Fibroblast of lung (primary cell): ENCODE measurements around the gene SLC38A10. TPM values are rescaled to one million over a fixed set of nuclear protein-coding genes. Genes with fewer than 3 reads are reported as not detected.

Source experiments
- DNase-seq, 2 donors: peaks; one replicate each; pipeline versions ENCODE4 v3.0.0 to v3.0.0-alpha.2; 2010; ENCODE audit warnings: low read depth in 2 of 2
- H2AFZ ChIP-seq: 2 replicates; pipeline ENCODE4 v1.5.1; 2012; ENCODE audit warnings: low read length, control low read depth, inconsistent platforms
- H3K27ac ChIP-seq: 2 replicates; pipeline ENCODE4 v1.5.1; 2011; ENCODE audit warnings: low read length, control low read depth; ENCODE audit not compliant: insufficient read depth
- H3K27me3 ChIP-seq: 2 replicates; pipeline ENCODE4 v1.5.1; 2011; ENCODE audit warnings: mild to moderate bottlenecking, low read length; ENCODE audit not compliant: control insufficient read depth, insufficient read depth
- H3K36me3 ChIP-seq: 2 replicates; pipeline ENCODE4 v1.5.1; 2011; ENCODE audit warnings: low read length; ENCODE audit not compliant: control insufficient read depth, insufficient read depth
- H3K4me1 ChIP-seq: 2 replicates; pipeline ENCODE4 v1.5.1; 2011; ENCODE audit warnings: low read length; ENCODE audit not compliant: control insufficient read depth, insufficient read depth; ENCODE audit errors: extremely low read depth
- H3K4me2 ChIP-seq: 2 replicates; pipeline ENCODE4 v1.5.1; 2011; ENCODE audit warnings: low read length, control low read depth; ENCODE audit not compliant: insufficient read depth; ENCODE audit errors: extremely low read depth
- H3K4me3 ChIP-seq, 4 experiments: fragments of 200-600 bp in 1 of 4; sonication (generic) in 1 of 4; replicated peaks in 1 of 4; 2 replicates each; pipeline ENCODE4 v1.5.1; 2011 to 2016; ENCODE audit warnings: low read length in 4 of 4, low read depth in 3 of 4, mild to moderate bottlenecking in 3 of 4, control low read depth in 2 of 4, inconsistent platforms in 1 of 4, mixed read lengths in 1 of 4; ENCODE audit not compliant: insufficient read depth in 1 of 4; ENCODE audit errors: control extremely low read depth in 1 of 4
- H3K79me2 ChIP-seq: 2 replicates; pipeline ENCODE4 v1.5.1; 2012; ENCODE audit warnings: mild to moderate bottlenecking, low read length, inconsistent platforms; ENCODE audit not compliant: control insufficient read depth, insufficient read depth
- H3K9ac ChIP-seq: 2 replicates; pipeline ENCODE4 v1.5.1; 2011; ENCODE audit warnings: mild to moderate bottlenecking, low read length, control low read depth; ENCODE audit not compliant: insufficient read depth
- H3K9me3 ChIP-seq: 2 replicates; pipeline ENCODE4 v1.5.1; 2012; ENCODE audit warnings: low read depth, low read length; ENCODE audit not compliant: control insufficient read depth, insufficient read depth
- H4K20me1 ChIP-seq: 2 replicates; pipeline ENCODE4 v1.5.1; 2011; ENCODE audit warnings: low read length; ENCODE audit not compliant: control insufficient read depth, insufficient read depth; ENCODE audit errors: extremely low read depth
- EZH2 ChIP-seq: IDR thresholded peaks from 2 replicates; pipeline ENCODE4 v1.5.1; 2012; ENCODE audit warnings: low read length, control low read depth, mild to moderate bottlenecking; ENCODE audit errors: missing control alignments
- polyA plus RNA-seq, 2 donors: library from polyadenylated mRNA; depleted of rRNA in 1 of 2; stranded (reverse) in 1 of 2; unstranded in 1 of 2; fragments of >200 nt; gene quantifications; 2 replicates each; pipeline ENCODE4 v1.2.1, GENCODE V29; 2011 to 2012; ENCODE audit warnings: missing spikeins in 1 of 2
- total RNA-seq: library from RNA; depleted of rRNA; stranded (reverse); fragments of >200 nt; gene quantifications from 2 replicates; pipeline ENCODE4 v1.2.1, GENCODE V29; 2014
- TF ChIP-seq, protein P1 (sequence below), 2 donors: IDR thresholded peaks in 1 of 2; conservative IDR thresholded peaks in 1 of 2; 1 replicate in 1 of 2; 2 replicates in 1 of 2; pipeline ENCODE4 v1.5.1; 2011 to 2012; ENCODE audit warnings: low read length in 2 of 2, control low read depth in 1 of 2, inconsistent platforms in 1 of 2, low read depth in 1 of 2, mild to moderate bottlenecking in 1 of 2

Gene SLC38A10
- total and polyA plus RNA-seq, 2 donors (not counting 1 experiment from before 2014, with no cell fraction given) = 23.6 to 53.2 TPM

DNA sequence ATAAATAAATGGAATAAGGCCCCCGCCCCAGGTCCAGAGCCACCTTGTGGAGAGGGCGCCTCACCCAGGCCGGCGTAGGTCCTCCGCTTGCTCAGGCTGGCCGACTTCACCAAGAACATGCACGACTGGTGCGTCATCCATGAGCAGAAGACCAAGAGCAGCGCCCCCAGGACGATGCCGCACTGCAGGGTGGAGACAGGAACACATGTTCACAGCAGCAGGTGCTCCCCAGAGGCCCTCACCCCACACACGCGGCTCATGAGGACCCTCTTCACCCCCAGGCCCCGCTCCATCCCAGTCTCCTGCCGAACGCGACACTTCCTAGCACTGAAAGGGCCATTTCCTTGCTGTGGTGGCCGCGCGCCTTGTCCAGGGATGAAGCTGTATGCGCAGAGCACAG lies 5.5 kb downstream of the SLC38A10 start:
- peaks cover 3% of the 10 kb centered on the region for H3K4me1 ChIP-seq
- no peaks in the 10 kb centered on the region for H3K9me3 ChIP-seq
- TF ChIP-seq EZH2 = no peak
- TF ChIP-seq, protein P1, sequence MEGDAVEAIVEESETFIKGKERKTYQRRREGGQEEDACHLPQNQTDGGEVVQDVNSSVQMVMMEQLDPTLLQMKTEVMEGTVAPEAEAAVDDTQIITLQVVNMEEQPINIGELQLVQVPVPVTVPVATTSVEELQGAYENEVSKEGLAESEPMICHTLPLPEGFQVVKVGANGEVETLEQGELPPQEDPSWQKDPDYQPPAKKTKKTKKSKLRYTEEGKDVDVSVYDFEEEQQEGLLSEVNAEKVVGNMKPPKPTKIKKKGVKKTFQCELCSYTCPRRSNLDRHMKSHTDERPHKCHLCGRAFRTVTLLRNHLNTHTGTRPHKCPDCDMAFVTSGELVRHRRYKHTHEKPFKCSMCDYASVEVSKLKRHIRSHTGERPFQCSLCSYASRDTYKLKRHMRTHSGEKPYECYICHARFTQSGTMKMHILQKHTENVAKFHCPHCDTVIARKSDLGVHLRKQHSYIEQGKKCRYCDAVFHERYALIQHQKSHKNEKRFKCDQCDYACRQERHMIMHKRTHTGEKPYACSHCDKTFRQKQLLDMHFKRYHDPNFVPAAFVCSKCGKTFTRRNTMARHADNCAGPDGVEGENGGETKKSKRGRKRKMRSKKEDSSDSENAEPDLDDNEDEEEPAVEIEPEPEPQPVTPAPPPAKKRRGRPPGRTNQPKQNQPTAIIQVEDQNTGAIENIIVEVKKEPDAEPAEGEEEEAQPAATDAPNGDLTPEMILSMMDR (conservative IDR thresholded peaks at IDR 0.05 in 1 of 2, IDR thresholded peaks at IDR 0.05 in 1 of 2; ENCODE audit: low read depth in 1 of 2, low read length in 2 of 2) = no peak
- no peaks in the 10 kb centered on the region for H3K27me3 ChIP-seq
- H3K79me2 ChIP-seq = peaks cover 39% of the 10 kb centered on the region
- H4K20me1 ChIP-seq = no peaks in the 10 kb centered on the region
- peaks cover 5% of the 10 kb centered on the region for H3K36me3 ChIP-seq
- H2AFZ ChIP-seq = no peak overlapping the region
- H3K27ac ChIP-seq = no peak overlapping the region
- H3K4me2 ChIP-seq = no peak overlapping the region
- no peak for DNase-seq
- no peak overlapping the region for H3K4me3 ChIP-seq
- no peak overlapping the region for H3K9ac ChIP-seq

DNA sequence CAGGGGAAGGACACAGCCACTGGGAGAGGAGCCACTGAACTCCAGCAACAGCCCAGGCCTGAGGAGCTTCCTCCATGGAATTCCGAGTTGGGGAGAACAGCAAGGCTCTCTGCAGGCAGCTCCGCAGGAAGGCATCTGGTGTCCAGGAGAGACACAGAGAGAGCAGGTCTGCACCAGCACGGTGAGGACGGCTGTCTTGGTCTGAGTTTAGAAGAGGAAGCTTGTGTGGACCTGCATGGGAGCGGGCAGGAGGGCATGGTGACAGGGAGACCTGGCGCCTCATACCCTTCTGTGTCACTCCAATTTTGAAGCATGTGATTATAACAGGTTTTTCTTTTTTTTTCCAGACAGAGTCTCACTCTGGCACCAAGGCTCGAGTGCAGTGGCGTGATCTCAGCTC lies 6.4 kb downstream of the SLC38A10 start:
- TF ChIP-seq, protein P1 (conservative IDR thresholded peaks at IDR 0.05 in 1 of 2, IDR thresholded peaks at IDR 0.05 in 1 of 2; ENCODE audit: low read depth in 1 of 2, low read length in 2 of 2) = no peak
- Histone ChIP-seq H3K27ac (no peak overlapping the region), H3K4me2 (no peak overlapping the region), H3K36me3 (peaks cover 5% of the 10 kb centered on the region), H3K4me3 (no peak overlapping the region), H3K9ac (no peak overlapping the region), H3K9me3 (no peaks in the 10 kb centered on the region), H3K4me1 (no peaks in the 10 kb centered on the region), H3K27me3 (no peaks in the 10 kb centered on the region), H3K79me2 (peaks cover 35% of the 10 kb centered on the region), H4K20me1 (no peaks in the 10 kb centered on the region), H2AFZ (no peak overlapping the region)
- no peak for DNase-seq

DNA sequence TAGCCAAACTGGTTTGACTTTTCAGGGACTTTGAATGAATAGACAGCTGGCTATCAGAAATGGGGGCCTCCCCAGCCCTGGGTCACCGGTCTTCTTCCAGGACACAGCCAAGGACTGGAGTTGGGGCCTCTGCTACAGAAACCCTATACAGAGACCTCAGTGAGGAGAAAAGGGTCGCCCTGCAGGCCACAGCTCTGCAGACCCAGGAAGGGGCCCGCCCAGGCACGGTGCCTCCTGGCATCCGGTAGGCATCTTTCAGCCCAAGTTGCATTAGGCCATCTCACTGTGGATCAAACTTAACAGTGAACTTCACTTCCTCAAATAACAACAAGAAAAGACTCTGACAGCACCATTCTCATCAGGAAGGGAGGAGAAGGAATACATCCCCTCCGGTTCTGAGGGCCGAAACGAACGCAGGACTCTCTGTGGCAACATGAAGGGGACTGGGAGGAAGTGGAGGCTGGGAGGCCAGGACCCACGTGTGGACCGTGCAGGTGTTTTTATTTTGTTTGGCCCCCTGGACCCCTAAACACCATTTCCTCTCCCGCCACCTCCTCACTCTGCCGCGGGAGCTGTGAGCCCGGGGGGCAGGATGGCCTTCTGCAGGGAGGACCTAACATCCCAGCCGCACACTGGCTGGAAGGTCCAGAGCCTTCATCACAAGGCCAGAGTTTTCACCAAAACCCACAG lies 7.2 kb downstream of the SLC38A10 start:
- no peaks in the 10 kb centered on the region for H3K9me3 ChIP-seq
- no peak for TF ChIP-seq EZH2
- no peaks in the 10 kb centered on the region for H3K27me3 ChIP-seq
- H3K4me3 ChIP-seq = no peak overlapping the region
- H2AFZ ChIP-seq = no peak overlapping the region
- H3K36me3 ChIP-seq = peaks cover 8% of the 10 kb centered on the region
- no peak for DNase-seq
- H3K4me2 ChIP-seq = no peak overlapping the region
- peaks cover 35% of the 10 kb centered on the region for H3K79me2 ChIP-seq
- no peaks in the 10 kb centered on the region for H3K4me1 ChIP-seq
- no peak overlapping the region for H3K27ac ChIP-seq
- no peaks in the 10 kb centered on the region for H4K20me1 ChIP-seq
- no peak overlapping the region for H3K9ac ChIP-seq
